Measurements from ENCODE around the gene SPINDOC. TPM values are rescaled to one million over a fixed set of nuclear protein-coding genes. Genes with fewer than 3 reads are reported as not detected.

The SPINDOC gene
- total RNA-seq, 1 experiment from 2014 or later, result 121 TPM

DNA sequence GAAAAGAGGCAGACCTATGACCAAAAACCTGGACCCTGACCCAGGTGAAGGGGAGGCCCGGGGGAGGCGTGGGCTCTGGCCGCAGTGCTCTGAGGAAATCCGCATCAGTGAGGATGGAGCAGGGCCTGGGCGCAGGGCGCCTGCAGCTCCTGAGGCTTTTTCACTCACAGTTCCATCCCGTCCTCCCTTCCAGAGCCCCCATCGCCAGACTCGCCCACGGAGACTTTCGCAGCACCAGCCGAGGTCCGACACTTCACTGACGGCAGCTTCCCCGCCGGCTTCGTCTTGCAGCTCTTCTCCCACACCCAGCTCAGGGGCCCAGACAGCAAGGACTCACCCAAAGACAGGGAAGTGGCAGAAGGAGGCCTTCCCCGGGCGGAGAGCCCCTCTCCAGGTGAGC is 5.4 kb downstream of the SPINDOC start:
- H3K23me2 ChIP-seq (ENCODE audit: insufficient read length, low read depth, low read length, poor library complexity, severe bottlenecking), result peaks cover 3% of the 10 kb centered on the region
- no peak overlapping the region for H3K4ac ChIP-seq (ENCODE audit: low read depth, low read length)
- H2BK12ac ChIP-seq (ENCODE audit: insufficient read length, low read depth, low read length), result no peak overlapping the region
- no peak overlapping the region for H2AFZ ChIP-seq (ENCODE audit: low read length)
- H4K5ac ChIP-seq (ENCODE audit: insufficient read length, low read depth, low read length), result no peak overlapping the region
- H3K79me2 ChIP-seq (ENCODE audit: insufficient read depth, low read length), result peaks cover 20% of the 10 kb centered on the region
- peaks cover 3% of the 10 kb centered on the region for H4K20me1 ChIP-seq (ENCODE audit: control insufficient read depth, insufficient read depth, insufficient read length)
- H3T11ph ChIP-seq (ENCODE audit: low read length), result no peak overlapping the region
- no peaks in the 10 kb centered on the region for H3K9me3 ChIP-seq (ENCODE audit: control insufficient read depth, low read depth, low read length)
- no peak overlapping the region for H3K56ac ChIP-seq (ENCODE audit: insufficient read length, low read depth, low read length)
- no peak overlapping the region for H3K18ac ChIP-seq (ENCODE audit: insufficient read length, low read depth, low read length)
- WGBS (ENCODE audit: extremely low coverage, insufficient read length, low lambda C conversion rate), result no CpG with 5 or more reads among the region's 19 CpGs
- no peak overlapping the region for H3K4me2 ChIP-seq (ENCODE audit: insufficient read depth, insufficient read length, low read length)
- no peak overlapping the region for H2BK120ac ChIP-seq (ENCODE audit: low read depth, low read length, poor library complexity, severe bottlenecking)
- peaks cover 17 to 21% of the 10 kb centered on the region in 2 experiments for H3K4me1 Mint-ChIP-seq
- no peak overlapping the region for H2BK15ac ChIP-seq (ENCODE audit: low read depth, low read length)
- no peak overlapping the region for H3K4me3 Mint-ChIP-seq
- no peaks in the 10 kb centered on the region for H3K27me3 ChIP-seq (ENCODE audit: insufficient read depth, low read length)
- no peak overlapping the region for H2BK20ac ChIP-seq (ENCODE audit: low read depth, low read length, poor library complexity, severe bottlenecking)
- peaks cover 3% of the 10 kb centered on the region; the same call in 1 of the 2 replicates for H3K4me1 ChIP-seq (ENCODE audit: insufficient read depth, low read length)
- H4K8ac ChIP-seq (replicated peaks; ENCODE audit: insufficient read length, low read depth, low read length), result no peak overlapping the region
- TF ChIP-seq, protein P1, sequence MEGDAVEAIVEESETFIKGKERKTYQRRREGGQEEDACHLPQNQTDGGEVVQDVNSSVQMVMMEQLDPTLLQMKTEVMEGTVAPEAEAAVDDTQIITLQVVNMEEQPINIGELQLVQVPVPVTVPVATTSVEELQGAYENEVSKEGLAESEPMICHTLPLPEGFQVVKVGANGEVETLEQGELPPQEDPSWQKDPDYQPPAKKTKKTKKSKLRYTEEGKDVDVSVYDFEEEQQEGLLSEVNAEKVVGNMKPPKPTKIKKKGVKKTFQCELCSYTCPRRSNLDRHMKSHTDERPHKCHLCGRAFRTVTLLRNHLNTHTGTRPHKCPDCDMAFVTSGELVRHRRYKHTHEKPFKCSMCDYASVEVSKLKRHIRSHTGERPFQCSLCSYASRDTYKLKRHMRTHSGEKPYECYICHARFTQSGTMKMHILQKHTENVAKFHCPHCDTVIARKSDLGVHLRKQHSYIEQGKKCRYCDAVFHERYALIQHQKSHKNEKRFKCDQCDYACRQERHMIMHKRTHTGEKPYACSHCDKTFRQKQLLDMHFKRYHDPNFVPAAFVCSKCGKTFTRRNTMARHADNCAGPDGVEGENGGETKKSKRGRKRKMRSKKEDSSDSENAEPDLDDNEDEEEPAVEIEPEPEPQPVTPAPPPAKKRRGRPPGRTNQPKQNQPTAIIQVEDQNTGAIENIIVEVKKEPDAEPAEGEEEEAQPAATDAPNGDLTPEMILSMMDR (conservative IDR thresholded peaks at IDR 0.05), result no peak
- H3K9me3 Mint-ChIP-seq, result no peaks in the 10 kb centered on the region
- peaks cover 11% of the 10 kb centered on the region for H3K79me1 ChIP-seq (ENCODE audit: insufficient read depth, low read depth, low read length, poor library complexity, severe bottlenecking)
- H3K14ac ChIP-seq (ENCODE audit: insufficient read depth, low read length), result no peak overlapping the region
- no peak overlapping the region for H4K91ac ChIP-seq (ENCODE audit: insufficient read length, low read depth, low read length)
- H3K9ac ChIP-seq (ENCODE audit: extremely low read depth, insufficient read length, low read length), result no peak overlapping the region
- no peak overlapping the region for H3K27ac ChIP-seq (ENCODE audit: insufficient read length, low read depth, low read length)
- no peak overlapping the region for H3K27ac Mint-ChIP-seq
- no peak overlapping the region for H2BK5ac ChIP-seq (ENCODE audit: insufficient read length, low read length)
- no peak overlapping the region for H2AK5ac ChIP-seq (ENCODE audit: insufficient read length, low read length)
- no peak overlapping the region for H3K23ac ChIP-seq (ENCODE audit: insufficient read length, low read depth, low read length)
- DNase-seq, result no peak
- no peaks in the 10 kb centered on the region for H3K27me3 Mint-ChIP-seq (ENCODE audit: low read depth)
- H3K36me3 Mint-ChIP-seq (ENCODE audit: insufficient read depth in 1 of 3, low read depth in 3 of 3), result peaks cover 55 to 89% (median 84%) of the 10 kb centered on the region in 3 experiments

Measured in H9 (cell line).